ENCODE measurements around the gene CLRN3. TPM values are rescaled to one million over a fixed set of nuclear protein-coding genes. Genes with fewer than 3 reads are reported as not detected.

CLRN3 gene
- total RNA-seq, 4 donors from 2014 or later, result not detected

DNA sequence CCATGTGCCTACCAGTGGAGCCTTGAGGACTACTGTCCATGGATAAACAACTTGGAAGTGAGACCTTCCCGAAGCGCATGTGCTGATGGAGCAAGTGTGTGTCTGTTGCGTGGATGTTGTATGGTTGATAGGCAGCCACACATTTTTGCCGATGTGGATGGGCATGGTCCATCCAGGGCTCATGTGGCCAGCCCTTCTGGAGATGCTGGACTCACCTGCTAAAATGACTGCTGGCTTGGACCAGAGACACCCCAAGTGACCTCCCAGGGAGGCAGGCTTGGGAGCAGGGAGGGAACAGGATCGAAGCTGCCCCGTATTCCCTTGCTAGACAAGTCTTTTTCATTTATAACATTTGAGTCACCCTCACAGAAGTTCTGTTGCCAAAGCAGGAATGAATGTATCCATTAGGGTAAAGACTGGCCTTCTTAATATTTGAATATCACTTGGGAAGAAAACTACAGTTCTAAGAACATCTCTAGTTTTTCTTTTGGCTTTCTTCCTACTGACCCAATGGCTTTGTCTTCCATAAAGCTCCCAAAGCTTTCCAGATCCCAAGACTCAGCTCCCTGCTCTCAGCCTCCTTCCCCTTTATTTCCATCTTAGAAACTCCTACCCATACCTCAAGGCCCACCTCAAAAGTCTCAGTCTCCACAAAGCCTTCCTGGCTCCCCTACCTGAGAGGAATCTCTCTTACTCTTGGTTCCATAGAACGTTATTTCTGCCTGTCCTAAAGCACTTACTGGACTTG, 17.1 kb upstream of the CLRN3 start:
- no peak overlapping the region for H3K4me3 ChIP-seq
- WGBS, 2 donors, result 76 to 78% methylated on average over 7 of the region's 7 CpGs
- no peak for TF ChIP-seq EP300 (IDR thresholded peaks at IDR 0.05)
- no peak for TF ChIP-seq POLR2A (IDR thresholded peaks at IDR 0.05)
- TF ChIP-seq, protein P1, sequence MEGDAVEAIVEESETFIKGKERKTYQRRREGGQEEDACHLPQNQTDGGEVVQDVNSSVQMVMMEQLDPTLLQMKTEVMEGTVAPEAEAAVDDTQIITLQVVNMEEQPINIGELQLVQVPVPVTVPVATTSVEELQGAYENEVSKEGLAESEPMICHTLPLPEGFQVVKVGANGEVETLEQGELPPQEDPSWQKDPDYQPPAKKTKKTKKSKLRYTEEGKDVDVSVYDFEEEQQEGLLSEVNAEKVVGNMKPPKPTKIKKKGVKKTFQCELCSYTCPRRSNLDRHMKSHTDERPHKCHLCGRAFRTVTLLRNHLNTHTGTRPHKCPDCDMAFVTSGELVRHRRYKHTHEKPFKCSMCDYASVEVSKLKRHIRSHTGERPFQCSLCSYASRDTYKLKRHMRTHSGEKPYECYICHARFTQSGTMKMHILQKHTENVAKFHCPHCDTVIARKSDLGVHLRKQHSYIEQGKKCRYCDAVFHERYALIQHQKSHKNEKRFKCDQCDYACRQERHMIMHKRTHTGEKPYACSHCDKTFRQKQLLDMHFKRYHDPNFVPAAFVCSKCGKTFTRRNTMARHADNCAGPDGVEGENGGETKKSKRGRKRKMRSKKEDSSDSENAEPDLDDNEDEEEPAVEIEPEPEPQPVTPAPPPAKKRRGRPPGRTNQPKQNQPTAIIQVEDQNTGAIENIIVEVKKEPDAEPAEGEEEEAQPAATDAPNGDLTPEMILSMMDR (IDR thresholded peaks at IDR 0.05), result no peak
- H3K4me1 ChIP-seq, result peaks cover 0 to 37% (median 11%) of the 10 kb centered on the region in 4 donors
- H3K9me3 ChIP-seq, result no peaks in the 10 kb centered on the region
- no peaks in the 10 kb centered on the region for H3K36me3 ChIP-seq
- no peaks in the 10 kb centered on the region for H3K27me3 ChIP-seq
- no peak for DNase-seq (ENCODE audit: low spot score in 2 of 2)
- peak overlapping the region in 2 of 4 donors; percentile 18 to 92 for H3K27ac ChIP-seq

DNA sequence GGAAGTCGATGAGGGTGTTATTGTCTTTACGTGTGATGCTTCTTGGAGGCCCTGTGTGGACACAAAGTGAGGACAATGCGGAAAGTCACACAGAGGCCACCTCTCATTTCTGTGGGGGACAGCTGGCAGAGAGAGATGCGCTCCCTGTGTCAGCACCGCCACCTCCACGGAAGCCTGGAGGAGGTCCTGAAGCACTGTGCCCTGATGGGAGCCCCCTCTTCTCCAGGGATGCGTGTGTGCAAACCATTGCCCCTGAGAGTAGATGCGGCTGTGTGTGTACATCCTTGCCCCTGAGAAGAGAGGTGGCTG, 16.2 kb upstream of the CLRN3 start:
- DNase-seq (ENCODE audit: low spot score in 2 of 2), result no peak
- WGBS, 2 donors, result 65 to 79% methylated on average over 8 of the region's 8 CpGs
- Histone ChIP-seq H3K36me3 (no peaks in the 10 kb centered on the region), H3K27me3 (no peaks in the 10 kb centered on the region), H3K27ac (peak overlapping the region in 2 of 4 donors; percentile 52 to 92), H3K4me3 (no peak overlapping the region), H3K4me1 (peaks cover 0 to 37% (median 11%) of the 10 kb centered on the region in 4 donors), H3K9me3 (no peaks in the 10 kb centered on the region)
- TF ChIP-seq EP300 (IDR thresholded peaks at IDR 0.05) (no peak), POLR2A (IDR thresholded peaks at IDR 0.05) (no peak)

DNA sequence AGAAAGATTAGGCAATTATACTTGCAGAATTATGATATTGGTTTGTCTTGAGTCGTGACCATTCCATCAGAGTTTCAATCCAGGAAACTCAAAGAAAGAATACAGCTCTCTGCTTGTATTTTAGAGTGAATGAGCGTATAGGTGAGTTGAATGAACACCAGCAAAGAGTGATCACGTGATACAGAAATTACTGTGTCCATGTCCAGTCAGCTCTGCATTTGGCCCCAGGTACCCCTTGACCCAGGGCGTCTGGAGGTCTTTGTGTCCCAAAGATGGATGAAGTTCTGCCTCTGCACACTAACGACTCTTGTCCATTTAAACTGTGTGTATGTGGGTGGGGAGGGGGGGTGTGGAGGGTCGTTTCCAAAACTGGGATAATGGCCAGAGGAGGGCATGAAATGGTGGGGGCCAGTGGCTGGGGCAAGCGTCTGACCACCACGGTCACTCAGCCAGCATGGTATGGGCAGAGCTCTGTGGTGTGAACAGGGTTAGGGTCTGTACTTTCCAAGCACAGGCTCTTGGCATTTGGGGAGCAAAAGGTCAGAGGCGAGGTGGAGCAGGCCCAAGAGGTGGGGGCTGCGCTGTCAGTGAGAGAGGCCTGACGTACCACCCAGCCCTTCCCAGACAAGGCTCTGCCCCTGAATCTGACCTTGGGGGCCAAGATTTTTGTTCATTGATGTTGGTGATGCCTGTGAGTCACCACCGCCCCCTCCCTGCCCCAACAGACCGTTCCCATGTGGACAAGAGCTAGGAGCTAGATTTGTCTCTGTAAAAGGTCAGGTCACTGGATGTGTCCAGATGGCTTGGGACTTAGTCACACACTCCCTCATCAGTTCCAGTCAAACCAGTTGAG, 15.6 kb upstream of the CLRN3 start:
- no peaks in the 10 kb centered on the region for H3K9me3 ChIP-seq
- H3K36me3 ChIP-seq, result no peaks in the 10 kb centered on the region
- peak overlapping the region; percentile 43 to 85 (median 70) for H3K4me3 ChIP-seq
- DNase-seq (ENCODE audit: low spot score in 2 of 2), result no peak
- H3K27ac ChIP-seq, result peak overlapping the region; percentile 55 to 92 (median 82)
- TF ChIP-seq EP300 (IDR thresholded peaks at IDR 0.05) (peak in 1 of 2 donors; percentile 56), POLR2A (IDR thresholded peaks at IDR 0.05) (no peak)
- peaks cover 0 to 34% (median 11%) of the 10 kb centered on the region in 4 donors for H3K4me1 ChIP-seq
- WGBS, 2 donors, result 36 to 42% methylated on average over 13 of the region's 13 CpGs
- H3K27me3 ChIP-seq, result no peaks in the 10 kb centered on the region

- Histone ChIP-seq H3K27me3 (no peaks in the 10 kb centered on the region), H3K4me1 (peaks cover 0 to 27% (median 11%) of the 10 kb centered on the region in 4 donors), H3K9me3 (no peaks in the 10 kb centered on the region), H3K4me3 (peak overlapping the region; percentile 43 to 85 (median 70)), H3K27ac (peak overlapping the region; percentile 55 to 92 (median 82)), H3K36me3 (no peaks in the 10 kb centered on the region)
- no peak for DNase-seq (ENCODE audit: low spot score in 2 of 2)
- TF ChIP-seq EP300 (IDR thresholded peaks at IDR 0.05) (peak in 1 of 2 donors; percentile 25), POLR2A (IDR thresholded peaks at IDR 0.05) (no peak)
- WGBS, 2 donors, result 3 to 6% methylated on average over 27 to 36 of the region's 65 CpGs
Observed at GRCh38 chr10:127907411-127908105, 14.8 kb upstream of the CLRN3 start.

DNA sequence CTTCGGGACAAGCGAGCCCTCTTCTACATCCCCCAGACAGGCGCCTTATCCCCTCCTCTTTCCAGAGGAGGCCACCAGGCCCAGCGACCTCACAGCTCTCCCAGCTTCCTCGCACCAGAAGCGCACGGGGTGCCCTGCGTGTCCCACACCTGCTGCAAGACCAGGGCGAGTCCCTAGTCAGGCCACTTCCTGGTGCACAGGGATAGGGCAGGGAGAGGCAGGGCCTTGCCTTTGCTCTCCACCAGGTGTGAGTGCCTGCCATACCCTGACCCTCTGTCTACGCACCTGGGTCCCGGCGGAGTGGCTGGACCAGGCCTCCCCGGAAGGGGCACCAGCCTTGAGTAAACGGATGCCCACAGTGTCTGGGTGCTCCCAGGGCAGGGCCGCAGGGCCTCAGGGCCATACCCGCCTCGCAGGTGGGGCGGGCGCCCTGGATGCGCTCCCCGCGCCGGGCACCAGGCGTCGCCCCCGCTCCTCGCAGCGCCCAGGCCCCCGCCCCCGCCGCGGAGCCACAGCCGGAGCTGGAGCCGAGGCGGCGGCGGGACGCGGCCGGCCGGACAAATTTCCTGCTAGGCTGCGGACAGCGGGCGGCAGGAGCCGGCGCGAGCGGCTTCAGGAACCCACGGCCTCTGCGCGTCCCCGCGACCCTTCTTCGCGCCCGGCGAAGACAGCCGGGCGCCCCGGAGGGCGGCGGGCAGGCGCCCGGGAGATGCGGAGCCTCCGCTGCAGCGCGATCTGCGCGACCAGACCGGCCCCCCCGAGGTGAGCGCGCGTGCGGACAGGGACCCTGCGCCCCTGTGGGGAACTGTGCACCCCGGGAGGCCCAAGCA, 14.0 kb upstream of the CLRN3 start, which contains the start of gene PTPRE:
TSS of gene PTPRE (plus strand) at position 556 of the 830 bp plus-strand sequence. CDS start 133,779 bp downstream, outside the sequence.
- no peaks in the 10 kb centered on the region for H3K27me3 ChIP-seq

More for the DNA sequence above, 14.0 kb upstream of the CLRN3 start, which contains the start of gene PTPRE:
- Histone ChIP-seq H3K9me3 (no peaks in the 10 kb centered on the region), H3K4me3 (peak within 1 kb of the TSS; percentile 43 to 85 (median 70)), H3K27ac (peak within 1 kb of the TSS; percentile 55 to 92 (median 82)), H3K4me1 (peaks cover 0 to 27% (median 11%) of the 10 kb centered on the region in 4 donors), H3K36me3 (no peaks in the 10 kb centered on the region)
- DNase-seq (ENCODE audit: low spot score in 2 of 2), result peak in 1 of 2 donors; percentile 42
- 10 to 17% methylated on average over 30 to 60 of the region's 78 CpGs for WGBS, 2 donors
- TF ChIP-seq POLR2A (IDR thresholded peaks at IDR 0.05) (peak in 1 of 2 donors; percentile 48), EP300 (IDR thresholded peaks at IDR 0.05) (no peak)
- TF ChIP-seq, protein P1 (IDR thresholded peaks at IDR 0.05), result peak; percentile 68 to 99 (median 96)
